Measurements from ENCODE around the gene CDKN3. TPM values are rescaled to one million over a fixed set of nuclear protein-coding genes. Genes with fewer than 3 reads are reported as not detected.

The CDKN3 gene
- total RNA-seq, 2 experiments from 2014 or later, result 150 to 157 TPM

- no peak overlapping the region for H3K4me2 ChIP-seq (ENCODE audit: low read length)
- H3K9me2 ChIP-seq (ENCODE audit: insufficient read depth, low read length), result no peaks in the 10 kb centered on the region
- H3K27ac ChIP-seq (ENCODE audit: low read depth, low read length, poor library complexity, severe bottlenecking), result no peak overlapping the region
- no peak overlapping the region for H2AFZ ChIP-seq (ENCODE audit: low read length)
- no peak for DNase-seq (ENCODE audit: low spot score)
- ChIA-PET CTCF (ENCODE audit: unreplicated experiment) (no interaction called here), POLR2A (interaction anchor here (1.0 to 1.2 kb wide), 2 partner anchors 10 to 11 kb away, joined by 3 read pairs; no protein-coding TSS in a partner anchor)
- BruUV-seq (replicated peaks), result no TSS peak
- no peak overlapping the region for H3K4me3 ChIP-seq (ENCODE audit: low read depth, low read length, poor library complexity, severe bottlenecking)
- H3K79me2 ChIP-seq (ENCODE audit: insufficient read depth, low read depth, low read length), result peaks cover 11% of the 10 kb centered on the region
- peaks cover 9% of the 10 kb centered on the region for H4K20me1 ChIP-seq (ENCODE audit: insufficient read depth, low read length)
- no peak for TF ChIP-seq CTCF (conservative IDR thresholded peaks at IDR 0.05; ENCODE audit: low read length)
- TF ChIP-seq EZH2phosphoT487 (IDR thresholded peaks at IDR 0.05; ENCODE audit: borderline replicate concordance, low read depth, low read length), result no peak
- no peaks in the 10 kb centered on the region for H3K9me3 ChIP-seq (ENCODE audit: low read length)
- intact Hi-C loops (cut with micrococcal nuclease; ENCODE audit: unreplicated experiment), result no loop called here
- peaks cover 7% of the 10 kb centered on the region for H3K36me3 ChIP-seq (ENCODE audit: insufficient read depth, low read length)
- H3K4me1 ChIP-seq (ENCODE audit: insufficient read depth, low read length, poor library complexity, severe bottlenecking), result peaks cover 12% of the 10 kb centered on the region
These were observed 47.9 kb downstream of the CDKN3 start for GRCh38 chr14:54444681-54445080.

GRCh38 chr14:54446161-54446693, 49.4 kb downstream of the CDKN3 start:
- TF ChIP-seq CTCF (conservative IDR thresholded peaks at IDR 0.05; ENCODE audit: low read length) (no peak), EZH2phosphoT487 (IDR thresholded peaks at IDR 0.05; ENCODE audit: borderline replicate concordance, low read depth, low read length) (no peak)
- peaks cover 7% of the 10 kb centered on the region for H3K4me1 ChIP-seq (ENCODE audit: insufficient read depth, low read length, poor library complexity, severe bottlenecking)
- ChIA-PET CTCF (ENCODE audit: unreplicated experiment) (no interaction called here), POLR2A (interaction anchor here (0.7 to 1.5 kb wide), 4 partner anchors 9 to 63 kb away, joined by 3 to 7 read pairs (median 5); partner anchors contain the start of gene CGRRF1)
- H2AFZ ChIP-seq (ENCODE audit: low read length), result no peak overlapping the region
- no peak overlapping the region for H3K4me2 ChIP-seq (ENCODE audit: low read length)
- no peaks in the 10 kb centered on the region for H4K20me1 ChIP-seq (ENCODE audit: insufficient read depth, low read length)
- no peak overlapping the region for H3K27ac ChIP-seq (ENCODE audit: low read depth, low read length, poor library complexity, severe bottlenecking)
- H3K9me3 ChIP-seq (ENCODE audit: low read length), result no peaks in the 10 kb centered on the region
- no peaks in the 10 kb centered on the region; the same call in 1 of the 2 replicates for H3K9me2 ChIP-seq (ENCODE audit: insufficient read depth, low read length)
- H3K4me3 ChIP-seq (ENCODE audit: low read depth, low read length, poor library complexity, severe bottlenecking), result no peak overlapping the region
- H3K36me3 ChIP-seq (ENCODE audit: insufficient read depth, low read length), result no peaks in the 10 kb centered on the region
- intact Hi-C loops (cut with micrococcal nuclease; ENCODE audit: unreplicated experiment), result no loop called here
- H3K79me2 ChIP-seq (ENCODE audit: insufficient read depth, low read depth, low read length), result no peaks in the 10 kb centered on the region
- DNase-seq (ENCODE audit: low spot score), result no peak
- no TSS peak for BruUV-seq (replicated peaks)

GRCh38 chr14:54447231-54447692, 50.5 kb downstream of the CDKN3 start:
- Histone ChIP-seq H3K36me3 (ENCODE audit: insufficient read depth, low read length) (no peaks in the 10 kb centered on the region), H4K20me1 (ENCODE audit: insufficient read depth, low read length) (no peaks in the 10 kb centered on the region), H3K79me2 (ENCODE audit: insufficient read depth, low read depth, low read length) (no peaks in the 10 kb centered on the region), H3K4me1 (ENCODE audit: insufficient read depth, low read length, poor library complexity, severe bottlenecking) (no peaks in the 10 kb centered on the region), H3K9me2 (ENCODE audit: insufficient read depth, low read length) (no peaks in the 10 kb centered on the region; the same call in 1 of the 2 replicates), H3K4me3 (ENCODE audit: low read depth, low read length, poor library complexity, severe bottlenecking) (no peak overlapping the region), H3K4me2 (ENCODE audit: low read length) (no peak overlapping the region), H2AFZ (ENCODE audit: low read length) (no peak overlapping the region), H3K27ac (ENCODE audit: low read depth, low read length, poor library complexity, severe bottlenecking) (no peak overlapping the region), H3K9me3 (ENCODE audit: low read length) (no peaks in the 10 kb centered on the region)
- intact Hi-C loops (cut with micrococcal nuclease; ENCODE audit: unreplicated experiment), result no loop called here
- TF ChIP-seq CTCF (conservative IDR thresholded peaks at IDR 0.05; ENCODE audit: low read length), result no peak
- no peak for TF ChIP-seq EZH2phosphoT487 (IDR thresholded peaks at IDR 0.05; ENCODE audit: borderline replicate concordance, low read depth, low read length)
- BruUV-seq (replicated peaks), result no TSS peak
- ChIA-PET POLR2A (interaction anchor here (0.6 to 1.5 kb wide), 4 partner anchors 10 to 62 kb away, joined by 3 to 7 read pairs (median 5); partner anchors contain the start of gene CGRRF1), CTCF (ENCODE audit: unreplicated experiment) (no interaction called here)
- DNase-seq (ENCODE audit: low spot score), result no peak

All from OCI-LY7 (cell line).